PC-9 (cell line): Measurements from ENCODE around the gene FAM180A. TPM values are rescaled to one million over a fixed set of nuclear protein-coding genes. Genes with fewer than 3 reads are reported as not detected.

Experiments used
- BruUV-seq: library from RNA; stranded (reverse); fragments of 400-500 nt; replicated peaks from 2 replicates; lab custom pipeline; 2021; lab: Mats Ljungman, UMichigan
- CTCF ChIA-PET: fragments of 300-600 bp; sonication (Branson Sonifier 250); formaldehyde crosslinking; loops from one replicate; lab custom pipeline; 2022; ENCODE audit warnings: antibody characterized with exemption; lab: Charles Lee
- POLR2A ChIA-PET: fragments of 300-600 bp; sonication (Branson Sonifier 250); formaldehyde crosslinking; loops from one replicate; lab custom pipeline; 2022; ENCODE audit warnings: antibody characterized with exemption; ENCODE audit not compliant: unreplicated experiment; lab: Charles Lee
- DNase-seq, 2 experiments: peaks; one replicate each; pipeline versions ENCODE4 v3.0.0 to v3.0.0-alpha.2; 2015 to 2022; ENCODE audit warnings: mixed read lengths in 1 of 2
- H2AFZ ChIP-seq: fragments of 200-600 bp; sonication (generic); 2 replicates; pipeline ENCODE4 v1.8.1; 2017; ENCODE audit warnings: antibody characterized with exemption
- H3F3A ChIP-seq: fragments of 200-600 bp; sonication (generic); 2 replicates; pipeline ENCODE4 v1.8.1; 2017; ENCODE audit warnings: antibody characterized with exemption, mild to moderate bottlenecking, low read depth; ENCODE audit not compliant: insufficient read depth
- H3K27ac ChIP-seq: fragments of 200-600 bp; sonication (generic); 2 replicates; pipeline ENCODE4 v1.6.1; 2016; ENCODE audit warnings: mixed run types
- H3K27me3 ChIP-seq: fragments of 200-600 bp; sonication (generic); 2 replicates; pipeline ENCODE4 v1.6.1; 2016; ENCODE audit warnings: low read depth, mixed run types; ENCODE audit not compliant: insufficient read depth
- H3K36me3 ChIP-seq: fragments of 200-600 bp; sonication (generic); 2 replicates; pipeline ENCODE4 v1.6.1; 2016; ENCODE audit warnings: low read depth, mixed run types
- H3K4me1 ChIP-seq: fragments of 200-600 bp; sonication (generic); replicated peaks from 2 replicates; pipeline ENCODE4 v1.6.1; 2016; ENCODE audit warnings: mixed run types; ENCODE audit not compliant: insufficient read depth
- H3K4me2 ChIP-seq: fragments of 200-600 bp; sonication (generic); 2 replicates; pipeline ENCODE4 v1.6.1; 2017; ENCODE audit warnings: mixed run types
- H3K4me3 ChIP-seq: fragments of 200-600 bp; sonication (generic); 2 replicates; pipeline ENCODE4 v1.6.1; 2016; ENCODE audit warnings: mixed run types
- H3K79me2 ChIP-seq: fragments of 200-600 bp; sonication (generic); 2 replicates; pipeline ENCODE4 v1.6.1; 2017; ENCODE audit warnings: low read depth, mixed run types
- H3K9me2 ChIP-seq: fragments of 200-600 bp; sonication (generic); 2 replicates; pipeline ENCODE4 v1.8.1; 2017; ENCODE audit warnings: mild to moderate bottlenecking; ENCODE audit not compliant: insufficient read depth
- H3K9me3 ChIP-seq: fragments of 200-600 bp; sonication (generic); 2 replicates; pipeline ENCODE4 v1.8.1; 2016; ENCODE audit warnings: low read depth; ENCODE audit not compliant: insufficient read depth
- H4K20me1 ChIP-seq: fragments of 200-600 bp; sonication (generic); 2 replicates; pipeline ENCODE4 v1.8.1; 2017; ENCODE audit not compliant: insufficient read depth
- EZH2 ChIP-seq: fragments of 200-600 bp; sonication (generic); IDR thresholded peaks from 2 replicates; pipeline ENCODE4 v1.8.0; 2017; ENCODE audit warnings: antibody characterized with exemption, low read depth
- intact Hi-C: fragments of 100-400 bp; cut with micrococcal nuclease; formaldehyde crosslinking; loops from one replicate; pipeline ENCODE4 v1.10.0; 2022; ENCODE audit not compliant: unreplicated experiment
- total RNA-seq: library from RNA; stranded (reverse); gene quantifications from 2 replicates; pipeline ENCODE4 v1.2.3, GENCODE V29; 2021
- TF ChIP-seq, protein P1 (sequence below): fragments of 200-600 bp; sonication (generic); conservative IDR thresholded peaks from 2 replicates; pipeline ENCODE4 v1.6.1; 2017; ENCODE audit warnings: mixed run types, antibody characterized with exemption, mild to moderate bottlenecking, moderate library complexity

FAM180A gene
- total RNA-seq, 1 experiment from 2014 or later, result not detected

DNA sequence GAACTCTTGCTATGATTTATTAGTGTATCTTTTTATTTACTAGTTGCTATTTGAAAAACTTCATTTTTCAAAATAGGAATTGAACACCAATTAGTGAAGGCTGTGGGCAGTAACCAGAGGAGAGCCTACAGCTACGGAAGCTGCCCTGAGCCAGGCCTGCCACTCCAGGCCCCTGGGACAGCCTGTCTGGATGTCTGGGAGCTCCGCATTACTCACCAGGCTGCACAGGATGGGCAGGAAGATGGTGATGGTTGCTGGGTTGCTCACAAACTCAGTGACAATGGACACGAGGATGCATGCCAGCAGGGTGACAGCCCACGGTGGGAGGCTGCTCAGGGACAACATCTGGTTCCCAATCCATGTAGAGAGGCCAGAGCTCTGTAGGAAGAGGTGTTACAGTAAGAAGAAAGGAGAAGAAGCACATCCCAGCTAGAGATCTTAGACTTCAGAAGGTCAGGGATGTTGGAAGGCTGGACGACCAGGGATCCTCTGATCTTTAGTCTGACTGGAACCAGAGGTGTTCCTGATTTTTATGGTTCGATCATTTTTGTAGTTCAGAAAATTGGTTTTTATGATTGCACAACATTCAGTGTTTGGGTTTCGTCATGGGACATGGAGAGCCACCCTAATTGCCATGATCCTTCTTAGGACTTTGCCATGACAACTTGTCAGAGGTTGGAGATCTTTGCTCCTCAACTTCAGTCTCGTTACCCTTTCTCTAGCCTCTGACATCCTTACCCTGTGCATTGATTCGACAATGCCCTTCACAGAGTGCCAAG is 63.1 kb downstream of the FAM180A start:
- POLR2A ChIA-PET, result no interaction called here
- CTCF ChIA-PET, result no interaction called here
- Histone ChIP-seq H3K4me2 (no peak overlapping the region), H4K20me1 (no peaks in the 10 kb centered on the region; the same call in 1 of the 2 replicates), H3K79me2 (no peaks in the 10 kb centered on the region), H3K9me2 (no peaks in the 10 kb centered on the region), H3K4me1 (peaks cover 5% of the 10 kb centered on the region; the same call in 1 of the 2 replicates), H3F3A (peaks cover 8% of the 10 kb centered on the region; the same call in 1 of the 2 replicates), H3K4me3 (no peak overlapping the region), H3K9me3 (no peaks in the 10 kb centered on the region), H2AFZ (no peak overlapping the region), H3K27me3 (no peaks in the 10 kb centered on the region), H3K36me3 (no peaks in the 10 kb centered on the region), H3K27ac (no peak overlapping the region)
- no peak for TF ChIP-seq EZH2
- TF ChIP-seq, protein P1, sequence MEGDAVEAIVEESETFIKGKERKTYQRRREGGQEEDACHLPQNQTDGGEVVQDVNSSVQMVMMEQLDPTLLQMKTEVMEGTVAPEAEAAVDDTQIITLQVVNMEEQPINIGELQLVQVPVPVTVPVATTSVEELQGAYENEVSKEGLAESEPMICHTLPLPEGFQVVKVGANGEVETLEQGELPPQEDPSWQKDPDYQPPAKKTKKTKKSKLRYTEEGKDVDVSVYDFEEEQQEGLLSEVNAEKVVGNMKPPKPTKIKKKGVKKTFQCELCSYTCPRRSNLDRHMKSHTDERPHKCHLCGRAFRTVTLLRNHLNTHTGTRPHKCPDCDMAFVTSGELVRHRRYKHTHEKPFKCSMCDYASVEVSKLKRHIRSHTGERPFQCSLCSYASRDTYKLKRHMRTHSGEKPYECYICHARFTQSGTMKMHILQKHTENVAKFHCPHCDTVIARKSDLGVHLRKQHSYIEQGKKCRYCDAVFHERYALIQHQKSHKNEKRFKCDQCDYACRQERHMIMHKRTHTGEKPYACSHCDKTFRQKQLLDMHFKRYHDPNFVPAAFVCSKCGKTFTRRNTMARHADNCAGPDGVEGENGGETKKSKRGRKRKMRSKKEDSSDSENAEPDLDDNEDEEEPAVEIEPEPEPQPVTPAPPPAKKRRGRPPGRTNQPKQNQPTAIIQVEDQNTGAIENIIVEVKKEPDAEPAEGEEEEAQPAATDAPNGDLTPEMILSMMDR, result no peak
- intact Hi-C loops, result no loop called here
- DNase-seq, result no peak
- BruUV-seq, result no TSS peak

DNA sequence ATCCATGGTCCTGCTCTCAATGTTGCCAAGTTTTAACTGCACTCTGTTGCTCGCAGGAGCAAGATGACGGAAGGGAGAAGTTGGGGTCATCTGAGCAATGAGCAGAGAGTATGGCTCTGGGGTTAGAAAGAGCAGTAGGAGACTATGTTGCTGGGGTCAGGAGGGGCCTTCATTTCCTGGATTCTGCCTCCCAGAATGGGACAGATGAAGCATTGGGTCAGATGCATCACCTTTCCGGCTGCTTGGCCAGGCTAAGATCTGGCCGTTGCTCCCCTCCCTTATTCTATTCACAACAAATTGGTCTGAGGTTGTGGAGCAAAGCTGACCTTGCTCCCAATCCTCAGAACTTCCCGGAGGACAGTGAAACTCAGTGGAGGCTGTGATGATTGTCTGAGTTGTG is 63.9 kb downstream of the FAM180A start:
- H3K4me3 ChIP-seq, result no peak overlapping the region
- no peak overlapping the region for H2AFZ ChIP-seq
- no peaks in the 10 kb centered on the region for H3K9me2 ChIP-seq
- no peaks in the 10 kb centered on the region; the same call in 1 of the 2 replicates for H4K20me1 ChIP-seq
- peaks cover 8% of the 10 kb centered on the region; the same call in 1 of the 2 replicates for H3F3A ChIP-seq
- DNase-seq, result no peak
- ChIA-PET CTCF (no interaction called here), POLR2A (no interaction called here)
- no peak for TF ChIP-seq EZH2
- TF ChIP-seq, protein P1, result no peak
- H3K36me3 ChIP-seq, result no peaks in the 10 kb centered on the region
- intact Hi-C loops, result no loop called here
- no peaks in the 10 kb centered on the region for H3K27me3 ChIP-seq
- H3K27ac ChIP-seq, result no peak overlapping the region
- no peaks in the 10 kb centered on the region for H3K79me2 ChIP-seq
- no peaks in the 10 kb centered on the region for H3K9me3 ChIP-seq
- H3K4me1 ChIP-seq, result peaks cover 5% of the 10 kb centered on the region; the same call in 1 of the 2 replicates
- H3K4me2 ChIP-seq, result no peak overlapping the region
- no TSS peak for BruUV-seq

DNA sequence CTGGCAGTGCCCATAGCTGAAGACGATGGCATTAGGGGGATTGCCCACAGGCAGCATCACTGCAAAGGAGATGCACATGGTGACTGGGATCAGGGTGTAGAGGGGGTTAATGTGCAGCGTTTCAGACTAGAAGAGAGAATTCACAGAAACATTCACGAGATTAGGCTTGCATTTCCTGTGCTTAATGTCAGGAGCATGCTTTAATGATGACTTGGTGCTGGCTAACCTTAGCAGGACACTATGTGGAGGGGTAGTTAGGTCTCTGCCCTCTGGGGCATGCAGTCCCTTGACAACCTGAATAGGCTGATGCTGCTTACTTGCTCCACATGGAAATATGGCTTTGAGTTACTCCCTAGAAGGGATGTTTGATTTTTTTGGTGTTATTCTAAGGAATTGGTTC is 64.5 kb downstream of the FAM180A start:
- no peak for DNase-seq
- H3K79me2 ChIP-seq, result no peaks in the 10 kb centered on the region
- no TSS peak for BruUV-seq
- H3K4me2 ChIP-seq, result no peak overlapping the region
- no peak overlapping the region for H2AFZ ChIP-seq
- H3F3A ChIP-seq, result peaks cover 8% of the 10 kb centered on the region; the same call in 1 of the 2 replicates
- no peaks in the 10 kb centered on the region for H3K9me2 ChIP-seq
- intact Hi-C loops, result no loop called here
- no peaks in the 10 kb centered on the region; the same call in 1 of the 2 replicates for H3K9me3 ChIP-seq
- H3K4me3 ChIP-seq, result no peak overlapping the region
- H3K27me3 ChIP-seq, result no peaks in the 10 kb centered on the region
- ChIA-PET CTCF (interaction anchor here (0.6 kb wide), 1 partner anchor 1777 kb away, joined by 6 read pairs; no protein-coding TSS in a partner anchor), POLR2A (interaction anchor here (0.5 kb wide), 1 partner anchor 9 kb away, joined by 4 read pairs; no protein-coding TSS in a partner anchor)
- H3K4me1 ChIP-seq, result peaks cover 9% of the 10 kb centered on the region
- H4K20me1 ChIP-seq, result no peaks in the 10 kb centered on the region; the same call in 1 of the 2 replicates
- no peak for TF ChIP-seq EZH2
- TF ChIP-seq, protein P1, result no peak
- no peaks in the 10 kb centered on the region for H3K36me3 ChIP-seq
- peak overlapping the region; percentile 7; the same call in 1 of the 2 replicates for H3K27ac ChIP-seq
